Calu3 (cell line): ENCODE data around the gene FGF3. TPM values are rescaled to one million over a fixed set of nuclear protein-coding genes. Genes with fewer than 3 reads are reported as not detected.

Experiments used
- BruUV-seq: library from RNA; stranded (reverse); fragments of 400-500 nt; replicated peaks from 2 replicates; lab custom pipeline; 2021; lab: Mats Ljungman, UMichigan
- CTCF ChIA-PET: fragments of 300-600 bp; sonication (Branson Sonifier 250); formaldehyde crosslinking; loops from one replicate; lab custom pipeline; 2022; ENCODE audit warnings: antibody characterized with exemption; lab: Charles Lee
- DNase-seq: peaks from one replicate; pipeline ENCODE4 v3.0.0; 2022
- H3K27ac Mint-ChIP-seq: one replicate; pipeline ENCODE4 v1.8.0; 2022; ENCODE audit warnings: mixed read lengths; ENCODE audit not compliant: unreplicated experiment
- H3K27me3 Mint-ChIP-seq: one replicate; pipeline ENCODE4 v1.8.0; 2022; ENCODE audit warnings: mixed read lengths; ENCODE audit not compliant: unreplicated experiment
- H3K36me3 Mint-ChIP-seq: one replicate; pipeline ENCODE4 v1.8.0; 2022; ENCODE audit warnings: mild to moderate bottlenecking, moderate library complexity, mixed read lengths; ENCODE audit not compliant: insufficient read depth, unreplicated experiment
- H3K4me1 Mint-ChIP-seq: one replicate; pipeline ENCODE4 v1.8.0; 2022; ENCODE audit warnings: mild to moderate bottlenecking, low read depth, mixed read lengths; ENCODE audit not compliant: unreplicated experiment
- H3K4me3 Mint-ChIP-seq: one replicate; pipeline ENCODE4 v1.8.0; 2022; ENCODE audit warnings: mild to moderate bottlenecking, low read depth, moderate library complexity, mixed read lengths; ENCODE audit not compliant: unreplicated experiment
- H3K9me3 Mint-ChIP-seq: one replicate; pipeline ENCODE4 v1.8.0; 2022; ENCODE audit warnings: low read depth, mixed read lengths; ENCODE audit not compliant: unreplicated experiment
- CTCF ChIP-seq: fragments of 200-600 bp; IDR thresholded peaks from one replicate; pipeline ENCODE4 v1.8.0; 2022; ENCODE audit warnings: antibody characterized with exemption; ENCODE audit not compliant: unreplicated experiment
- intact Hi-C: fragments of 100-400 bp; cut with micrococcal nuclease; formaldehyde crosslinking; loops from one replicate; pipeline ENCODE4 v1.10.0; 2022; ENCODE audit not compliant: unreplicated experiment
- total RNA-seq: library from RNA; stranded (reverse); gene quantifications from 2 replicates; pipeline ENCODE4 v1.2.3, GENCODE V29; 2022

FGF3 gene
- total RNA-seq, 1 experiment from 2014 or later = not detected

- H3K4me3 Mint-ChIP-seq = peak overlapping the region; percentile 25
- no TSS peak for BruUV-seq
- no peak for TF ChIP-seq CTCF
- no peaks in the 10 kb centered on the region for H3K36me3 Mint-ChIP-seq
- H3K4me1 Mint-ChIP-seq = peaks cover 13% of the 10 kb centered on the region
- peak overlapping the region; percentile 74 for H3K27ac Mint-ChIP-seq
- H3K9me3 Mint-ChIP-seq = no peaks in the 10 kb centered on the region
- CTCF ChIA-PET = interaction anchor here (0.6 to 1.3 kb wide), 5 partner anchors 27 to 642 kb away, joined by 3 to 5 read pairs (median 5); no protein-coding TSS in a partner anchor
- intact Hi-C loops = no loop called here
- DNase-seq = peak; percentile 88
- H3K27me3 Mint-ChIP-seq = no peaks in the 10 kb centered on the region
These were observed 21.4 kb upstream of the FGF3 start for GRCh38 chr11:69840371-69841169.

GRCh38 chr11:69839516-69839915 is 20.3 kb upstream of the FGF3 start:
- Mint-ChIP-seq H3K36me3 (no peaks in the 10 kb centered on the region), H3K4me1 (peaks cover 13% of the 10 kb centered on the region), H3K27ac (no peak overlapping the region), H3K4me3 (no peak overlapping the region), H3K27me3 (no peaks in the 10 kb centered on the region), H3K9me3 (no peaks in the 10 kb centered on the region)
- DNase-seq = no peak
- intact Hi-C loops = no loop called here
- no TSS peak for BruUV-seq
- TF ChIP-seq CTCF = no peak
- CTCF ChIA-PET = interaction anchor here (0.6 to 1.3 kb wide), 2 partner anchors 28 to 338 kb away, joined by 5 read pairs; no protein-coding TSS in a partner anchor

- Mint-ChIP-seq H3K4me1 (peaks cover 13% of the 10 kb centered on the region), H3K27ac (no peak overlapping the region), H3K36me3 (no peaks in the 10 kb centered on the region), H3K9me3 (no peaks in the 10 kb centered on the region), H3K4me3 (no peak overlapping the region), H3K27me3 (no peaks in the 10 kb centered on the region)
- no peak for DNase-seq
- BruUV-seq = no TSS peak
- intact Hi-C loops = no loop called here
- CTCF ChIA-PET = no interaction called here
- no peak for TF ChIP-seq CTCF
These were observed 18.6 kb upstream of the FGF3 start for GRCh38 chr11:69837791-69838190.

GRCh38 chr11:69836401-69836800 is 17.2 kb upstream of the FGF3 start:
- CTCF ChIA-PET = no interaction called here

More at GRCh38 chr11:69836401-69836800, 17.2 kb upstream of the FGF3 start:
- peaks cover 13% of the 10 kb centered on the region for H3K27me3 Mint-ChIP-seq
- TF ChIP-seq CTCF = no peak
- no peak for DNase-seq
- no peaks in the 10 kb centered on the region for H3K9me3 Mint-ChIP-seq
- no TSS peak for BruUV-seq
- intact Hi-C loops = no loop called here
- H3K36me3 Mint-ChIP-seq = no peaks in the 10 kb centered on the region
- no peak overlapping the region for H3K4me3 Mint-ChIP-seq
- H3K4me1 Mint-ChIP-seq = peaks cover 8% of the 10 kb centered on the region
- H3K27ac Mint-ChIP-seq = no peak overlapping the region
